Lower lobe of right lung (tissue), 2 donors: ENCODE measurements around the gene AJUBA. TPM values are rescaled to one million over a fixed set of nuclear protein-coding genes. Genes with fewer than 3 reads are reported as not detected.

ENCODE experiments used
- ATAC-seq, 2 donors: fragments of 200-7000 bp; cut with Tn5 transposase; one replicate each; pipeline ENCODE4 v1.9.1; 2020 to 2022; ENCODE audit warnings: mild to moderate bottlenecking in 2 of 2, moderate library complexity in 2 of 2
- DNase-seq: peaks from one replicate; pipeline ENCODE4 v3.0.0-alpha.2; 2020
- H3K27ac ChIP-seq: fragments of 200-600 bp; one replicate; pipeline ENCODE4 v1.8.0; 2022
- H3K27me3 ChIP-seq: fragments of 200-600 bp; one replicate; pipeline ENCODE4 v1.8.0; 2022; ENCODE audit warnings: low read depth
- H3K36me3 ChIP-seq: fragments of 200-600 bp; one replicate; pipeline ENCODE4 v1.8.0; 2022; ENCODE audit warnings: mild to moderate bottlenecking
- H3K4me1 ChIP-seq: fragments of 200-600 bp; one replicate; pipeline ENCODE4 v1.8.0; 2022
- H3K4me3 ChIP-seq: fragments of 200-600 bp; one replicate; pipeline ENCODE4 v1.8.0; 2022; ENCODE audit warnings: mild to moderate bottlenecking
- H3K9me3 ChIP-seq: fragments of 200-600 bp; one replicate; pipeline ENCODE4 v1.8.0; 2022
- CTCF ChIP-seq: fragments of 200-600 bp; IDR thresholded peaks from one replicate; pipeline ENCODE4 v1.8.0; 2022; ENCODE audit warnings: antibody characterized with exemption, mild to moderate bottlenecking
- intact Hi-C: fragments of 100-400 bp; cut with DNase I; formaldehyde crosslinking; loops from one replicate; pipeline ENCODE4 v1.11.0; 2022
- total RNA-seq: library from RNA; stranded (reverse); fragmentation: NEBNext Ultra II Directional; extraction: Animal tissue kit (Norgen Biotek cat#: 25700); gene quantifications from one replicate; pipeline ENCODE4 v1.2.1, GENCODE V29; 2021
- donor health status: DM: no; HTN: yes; CAD: no; lungs with severe emphysema.

AJUBA gene
- total RNA-seq, 1 donor from 2014 or later: 28.7 TPM

- Histone ChIP-seq H3K4me1 (peaks cover 25% of the 10 kb centered on the region), H3K27ac (no peak overlapping the region), H3K27me3 (no peaks in the 10 kb centered on the region), H3K4me3 (no peak overlapping the region), H3K9me3 (no peaks in the 10 kb centered on the region), H3K36me3 (peaks cover 71% of the 10 kb centered on the region)
- intact Hi-C loops: no loop called here
- TF ChIP-seq CTCF: no peak
- DNase-seq (no peak), ATAC-seq (no peak)
Measured at GRCh38 chr14:22923746-22924145, 58.6 kb downstream of the AJUBA start.

GRCh38 chr14:22922294-22922693, 60.1 kb downstream of the AJUBA start:
- DNase-seq (no peak), ATAC-seq (no peak)
- Histone ChIP-seq H3K36me3 (peaks cover 68% of the 10 kb centered on the region), H3K27me3 (no peaks in the 10 kb centered on the region), H3K4me3 (no peak overlapping the region), H3K27ac (no peak overlapping the region), H3K9me3 (no peaks in the 10 kb centered on the region), H3K4me1 (peaks cover 19% of the 10 kb centered on the region)
- no peak for TF ChIP-seq CTCF
- intact Hi-C loops: no loop called here

Other genes with a start within 250 kb of the AJUBA start
- gene OXA1L, start 215.9 kb downstream of the AJUBA start, total RNA-seq: 115 TPM
- gene SLC7A7, start 167.1 kb downstream of the AJUBA start, total RNA-seq: 157 TPM
- 65.2 TPM for gene MRPL52, start 152.7 kb downstream of the AJUBA start, total RNA-seq
- gene MMP14, start 146.0 kb downstream of the AJUBA start, total RNA-seq: 124 TPM
- 134 TPM for gene LRP10, start 110.8 kb downstream of the AJUBA start, total RNA-seq
- gene REM2, start 99.3 kb downstream of the AJUBA start, total RNA-seq: 0.83 TPM
- 91.4 TPM for gene RBM23, start 63.4 kb downstream of the AJUBA start, total RNA-seq
- 37.3 TPM for gene PRMT5, start 53.2 kb downstream of the AJUBA start, total RNA-seq
- gene HAUS4, start 25.5 kb downstream of the AJUBA start, total RNA-seq: 54.5 TPM
- 9.8 TPM for gene C14orf93, start 27.6 kb upstream of the AJUBA start, total RNA-seq
- 71.5 TPM for gene PSMB5, start 52.3 kb upstream of the AJUBA start, total RNA-seq
- gene PSMB11, start 59.7 kb upstream of the AJUBA start, total RNA-seq: not detected
- 5.6 TPM for gene CDH24, start 75.0 kb upstream of the AJUBA start, total RNA-seq
- 163 TPM for gene ACIN1, start 112.6 kb upstream of the AJUBA start, total RNA-seq
- gene C14orf119, start 113.0 kb upstream of the AJUBA start, total RNA-seq: 53.3 TPM
- gene CIROP, start 122.4 kb upstream of the AJUBA start, total RNA-seq: not detected
- gene CEBPE, start 136.7 kb upstream of the AJUBA start, total RNA-seq: 0.32 TPM
- gene SLC7A8, start 201.1 kb upstream of the AJUBA start, total RNA-seq: 36.8 TPM